GM21786 (cell line): ENCODE measurements around the gene IZUMO2.

ENCODE experiments used
- ATAC-seq: cut with Tn5 transposase; IDR thresholded peaks from one replicate; pipeline ENCODE4 v1.9.1; 2021; ENCODE audit not compliant: unreplicated experiment

The IZUMO2 gene

DNA sequence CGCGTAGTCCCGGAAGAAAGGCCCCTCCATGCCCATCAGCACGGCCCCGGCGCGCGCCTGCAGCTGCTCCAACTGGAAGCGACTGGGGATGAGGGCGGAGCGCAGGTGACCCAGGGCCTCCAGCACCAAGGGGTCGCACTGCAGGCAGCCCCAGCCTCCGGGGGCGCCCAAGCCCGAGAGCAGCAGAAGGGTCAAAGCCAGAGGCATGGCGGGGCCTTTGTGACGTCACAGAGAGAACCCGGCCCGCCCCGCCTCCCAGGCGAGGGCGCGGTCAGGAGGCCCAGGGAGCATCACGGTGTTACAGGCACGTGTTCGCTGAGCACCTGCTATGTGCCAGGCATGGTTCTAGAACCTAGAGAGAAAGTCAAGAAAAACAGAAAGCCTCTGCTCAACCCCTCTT lies at the start of gene IZUMO2:
Gene IZUMO2 (minus strand): TSS at position 294 of the 400 bp plus-strand sequence. CDS start 87 bp downstream, at position 207.
- ATAC-seq: no peak

DNA sequence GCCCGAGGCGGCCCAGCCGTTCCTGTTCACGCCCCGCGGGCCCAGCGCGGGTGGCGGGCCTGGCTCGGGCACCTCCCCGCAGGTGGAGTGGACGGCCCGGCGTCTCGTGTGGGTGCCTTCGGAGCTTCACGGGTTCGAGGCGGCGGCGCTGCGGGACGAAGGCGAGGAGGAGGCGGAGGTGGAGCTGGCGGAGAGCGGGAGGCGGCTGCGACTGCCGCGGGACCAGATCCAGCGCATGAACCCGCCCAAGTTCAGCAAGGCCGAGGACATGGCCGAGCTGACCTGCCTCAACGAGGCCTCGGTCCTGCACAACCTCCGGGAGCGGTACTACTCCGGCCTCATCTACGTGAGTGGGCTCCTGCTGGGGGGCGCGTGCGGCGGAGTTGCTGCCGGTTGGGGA lies 47.3 kb upstream of the IZUMO2 start:
- no peak for ATAC-seq

DNA sequence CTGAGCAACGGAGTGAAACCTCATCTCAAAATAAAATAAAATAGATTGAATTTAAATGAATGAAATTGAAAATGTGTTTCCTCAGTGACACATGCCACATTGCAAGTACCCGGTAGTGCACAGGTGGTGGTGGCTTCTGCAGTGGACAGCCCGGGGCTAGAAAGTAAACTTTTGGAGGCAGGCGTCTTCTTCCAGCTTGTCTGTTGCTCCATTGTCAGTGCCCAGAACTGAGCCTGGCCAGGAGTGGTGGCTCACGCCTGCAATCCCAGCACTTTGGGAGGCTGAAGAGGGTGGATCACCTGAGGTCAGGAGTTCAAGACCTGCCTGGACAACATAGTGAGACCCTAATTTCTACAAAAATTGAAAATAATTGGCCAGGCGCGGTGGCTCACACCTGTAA lies 46.0 kb upstream of the IZUMO2 start:
- ATAC-seq: no peak

DNA sequence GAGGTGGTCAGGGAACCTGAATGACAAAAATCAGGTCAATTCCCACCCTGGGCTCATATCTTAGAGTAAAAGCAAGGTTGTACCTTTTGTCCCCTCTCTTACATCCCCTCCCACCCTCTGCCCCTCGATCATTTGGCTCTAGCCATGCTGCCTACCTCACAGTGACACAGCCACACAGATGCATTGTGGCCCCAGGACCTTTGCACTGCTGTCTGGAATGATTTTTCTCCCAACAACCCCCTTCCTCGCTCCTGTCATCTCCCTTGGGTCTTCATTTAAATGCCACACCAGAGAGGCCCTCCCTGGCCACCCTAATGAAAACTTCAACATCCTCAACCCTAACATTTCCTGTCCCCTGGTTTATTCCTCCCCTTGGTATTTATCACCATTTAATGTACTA lies 44.6 kb upstream of the IZUMO2 start:
- ATAC-seq: no peak

DNA sequence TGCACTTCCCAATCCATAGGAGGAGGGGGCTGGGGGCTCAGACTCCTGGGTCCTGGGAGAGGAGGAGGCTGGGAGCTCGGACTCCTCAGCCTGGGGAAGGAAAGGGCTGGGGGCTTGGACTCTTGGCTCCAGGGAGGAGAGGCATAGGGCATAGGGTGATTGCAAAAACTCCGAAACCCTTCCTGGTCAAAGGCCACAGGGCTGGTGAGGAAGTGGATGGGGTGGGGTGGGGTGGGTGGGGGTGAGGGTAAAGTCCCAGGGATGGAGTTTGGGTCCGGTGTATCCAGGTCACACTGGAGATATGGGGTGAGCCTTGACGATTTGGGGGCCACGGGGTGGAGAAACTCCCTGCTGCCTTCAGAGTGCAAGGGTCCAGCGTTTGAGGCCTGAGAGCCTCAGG lies 43.1 kb upstream of the IZUMO2 start:
- no peak for ATAC-seq

DNA sequence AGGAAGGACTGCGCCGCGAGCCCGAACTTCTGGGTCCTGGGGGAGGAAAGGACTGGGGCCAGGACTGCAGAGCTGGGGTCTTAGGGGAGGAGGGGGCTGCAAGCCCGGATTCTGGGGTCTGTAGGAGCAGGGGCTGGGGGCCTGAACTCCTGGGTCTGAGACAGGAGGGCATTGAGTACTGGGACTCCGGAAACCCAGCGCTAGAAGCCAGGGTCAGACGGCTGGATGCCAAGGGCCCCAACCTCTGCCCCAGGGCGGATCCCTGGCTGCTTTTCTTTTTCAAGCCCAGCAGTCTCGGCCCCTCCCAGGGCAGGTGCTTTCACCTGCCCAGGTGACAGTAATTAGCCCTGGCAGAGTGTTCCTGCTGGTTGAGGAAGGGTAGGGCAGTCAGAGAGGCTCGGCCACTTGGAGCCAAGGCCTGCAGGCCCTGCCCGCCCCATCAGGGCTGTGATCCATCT lies 42.6 kb upstream of the IZUMO2 start:
- ATAC-seq: no peak

DNA sequence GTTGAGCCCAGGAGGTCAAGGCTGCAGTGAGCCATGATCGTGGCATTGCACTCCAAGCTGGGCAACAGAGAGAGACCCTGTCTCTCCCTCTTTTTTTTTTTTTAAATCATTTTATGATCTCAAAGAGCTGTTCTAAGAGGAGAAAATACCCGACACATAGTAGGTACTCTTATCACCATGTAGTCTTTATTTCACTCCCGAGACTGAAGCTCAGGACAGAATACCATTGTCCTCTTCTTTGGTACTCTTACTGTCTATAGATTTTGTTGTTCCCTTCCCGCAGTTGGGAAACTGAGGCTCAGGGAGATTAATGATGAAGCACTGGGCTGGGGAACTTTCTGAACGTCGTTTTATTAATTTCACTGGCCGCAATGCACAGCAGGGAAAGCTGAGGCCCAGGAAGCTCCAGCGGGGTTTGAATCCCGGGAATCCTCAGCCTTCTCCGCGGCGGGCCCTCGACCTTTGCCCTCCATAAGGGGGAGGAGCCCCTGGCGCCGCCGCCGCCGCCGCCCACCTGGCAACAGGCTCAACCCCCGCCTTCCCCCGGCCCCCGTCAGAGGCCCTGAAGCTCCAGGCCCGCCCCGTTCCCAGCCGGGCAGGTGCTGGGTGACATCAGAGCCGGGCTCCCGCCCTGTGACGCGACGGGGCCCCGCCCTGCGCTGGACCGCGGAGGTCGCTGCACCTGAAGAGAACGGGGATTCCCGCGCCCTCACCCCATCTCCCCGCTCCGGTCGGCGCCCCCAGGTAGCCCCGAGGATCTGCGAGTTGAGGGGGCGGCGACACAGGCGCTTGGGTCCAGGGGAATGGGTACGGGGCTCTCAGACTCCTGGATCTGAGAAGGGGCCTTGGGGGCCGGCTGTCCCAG lies 42.0 kb upstream of the IZUMO2 start:
- ATAC-seq: no peak

DNA sequence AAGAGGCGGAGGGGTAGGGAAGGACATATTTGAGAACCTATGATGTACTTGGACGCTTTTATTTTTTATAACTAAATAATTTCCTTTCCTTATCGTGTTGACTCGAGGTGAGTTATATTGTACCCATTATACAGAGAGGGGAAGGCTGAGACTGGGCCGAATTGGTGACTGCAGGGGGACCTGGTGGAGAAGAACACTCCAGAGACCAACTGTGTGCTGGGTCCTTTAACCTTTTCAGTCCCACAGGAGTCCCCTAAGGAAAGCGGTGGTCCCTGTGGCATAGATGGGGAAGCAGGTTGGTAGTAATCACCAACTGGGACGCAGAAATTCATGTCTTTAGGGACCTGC lies 41.0 kb upstream of the IZUMO2 start:
- ATAC-seq: no peak

DNA sequence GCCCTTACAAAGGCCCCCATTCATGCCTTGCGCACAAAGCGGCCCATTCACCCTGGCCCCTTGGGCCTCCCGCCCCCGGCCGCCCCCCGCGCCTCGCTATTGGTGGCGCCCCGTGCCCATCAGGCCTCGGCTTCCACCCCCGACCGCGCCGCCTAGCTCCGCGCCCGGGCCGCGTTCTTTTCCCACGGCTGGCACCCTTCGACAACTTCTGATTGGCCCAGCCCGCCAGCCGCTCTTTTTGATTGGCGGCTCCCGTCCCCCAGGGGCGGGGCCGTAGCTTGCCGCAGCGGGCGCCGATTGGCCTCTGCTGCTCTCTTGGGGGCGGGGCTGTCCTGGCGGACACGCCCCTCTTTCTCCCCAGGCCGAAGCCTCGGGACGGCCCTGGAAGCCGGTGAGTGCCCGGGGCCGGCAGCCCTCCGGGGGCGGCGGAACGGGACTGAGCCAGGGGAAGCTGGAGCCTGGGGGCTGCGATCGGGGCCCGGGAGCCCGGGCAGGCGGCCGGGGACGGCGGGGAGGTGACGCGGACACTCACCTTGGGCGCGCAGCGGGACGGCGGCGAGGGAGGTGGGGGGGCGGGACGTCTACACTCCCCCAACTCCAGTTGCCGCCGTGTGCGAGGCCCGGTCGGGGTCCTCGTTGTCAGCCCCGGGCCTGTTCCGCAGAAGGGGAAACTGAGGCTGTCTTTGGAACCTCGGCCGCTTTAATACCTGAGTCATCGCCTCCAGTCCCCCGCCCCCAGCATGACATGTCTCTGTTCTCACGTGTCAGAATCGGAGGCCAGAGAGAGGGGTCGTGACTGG lies 40.4 kb upstream of the IZUMO2 start, which contains the start of gene MYH14:
Gene MYH14 (plus strand): TSS at position 342 of the 800 bp plus-strand sequence. CDS start 6,744 bp downstream, outside the sequence.
- no peak for ATAC-seq

DNA sequence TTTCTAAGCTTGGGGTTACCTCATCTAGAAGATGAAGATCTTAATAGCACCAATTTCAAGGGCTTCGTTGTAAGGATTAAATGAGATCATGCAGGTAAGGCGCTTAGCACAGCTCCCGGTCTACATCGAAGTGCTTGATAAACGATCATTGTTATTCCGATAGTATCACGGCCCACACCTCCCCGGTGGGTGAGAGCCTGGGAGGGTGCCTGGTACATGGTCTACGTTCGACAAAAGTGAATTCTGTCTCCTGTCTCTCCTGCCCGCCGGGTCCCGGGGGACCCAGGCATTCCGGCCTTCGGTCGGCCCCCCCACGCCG lies 39.8 kb upstream of the IZUMO2 start:
- no peak for ATAC-seq

DNA sequence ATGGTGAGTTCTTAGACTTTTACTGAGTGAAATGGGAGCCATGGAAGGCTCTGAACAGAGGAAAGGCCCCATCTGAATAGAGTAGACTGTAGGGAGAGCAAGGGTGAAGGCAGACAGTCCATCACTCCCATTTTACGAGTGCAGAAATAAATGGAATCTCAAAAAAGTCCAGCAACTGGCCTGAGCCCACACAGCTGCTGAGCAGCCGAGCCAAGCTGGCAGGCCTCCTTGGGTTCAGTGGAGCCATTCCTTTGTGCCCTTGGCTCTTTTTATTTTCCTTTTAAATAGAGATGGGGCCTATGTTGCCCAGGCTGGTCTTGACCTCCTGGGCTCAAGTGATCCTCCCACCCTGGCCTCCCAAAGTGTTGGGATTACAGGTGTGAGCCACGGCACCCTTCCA lies 39.3 kb upstream of the IZUMO2 start:
- no peak for ATAC-seq

DNA sequence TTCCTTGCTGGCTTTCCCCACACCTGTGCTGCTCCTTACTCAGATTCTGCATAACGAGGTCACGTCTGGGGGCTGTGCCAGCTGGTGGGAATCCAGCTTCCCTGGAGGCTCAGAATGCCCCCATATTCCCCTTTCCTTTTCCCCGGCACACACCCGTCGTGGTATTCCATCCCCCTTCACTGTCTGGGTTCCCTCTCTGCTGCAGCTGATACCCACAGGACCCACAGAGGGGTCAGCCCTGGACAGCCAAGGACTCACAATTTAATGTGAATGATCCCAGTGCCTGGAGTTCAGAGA lies 36.1 kb upstream of the IZUMO2 start:
- ATAC-seq: no peak

DNA sequence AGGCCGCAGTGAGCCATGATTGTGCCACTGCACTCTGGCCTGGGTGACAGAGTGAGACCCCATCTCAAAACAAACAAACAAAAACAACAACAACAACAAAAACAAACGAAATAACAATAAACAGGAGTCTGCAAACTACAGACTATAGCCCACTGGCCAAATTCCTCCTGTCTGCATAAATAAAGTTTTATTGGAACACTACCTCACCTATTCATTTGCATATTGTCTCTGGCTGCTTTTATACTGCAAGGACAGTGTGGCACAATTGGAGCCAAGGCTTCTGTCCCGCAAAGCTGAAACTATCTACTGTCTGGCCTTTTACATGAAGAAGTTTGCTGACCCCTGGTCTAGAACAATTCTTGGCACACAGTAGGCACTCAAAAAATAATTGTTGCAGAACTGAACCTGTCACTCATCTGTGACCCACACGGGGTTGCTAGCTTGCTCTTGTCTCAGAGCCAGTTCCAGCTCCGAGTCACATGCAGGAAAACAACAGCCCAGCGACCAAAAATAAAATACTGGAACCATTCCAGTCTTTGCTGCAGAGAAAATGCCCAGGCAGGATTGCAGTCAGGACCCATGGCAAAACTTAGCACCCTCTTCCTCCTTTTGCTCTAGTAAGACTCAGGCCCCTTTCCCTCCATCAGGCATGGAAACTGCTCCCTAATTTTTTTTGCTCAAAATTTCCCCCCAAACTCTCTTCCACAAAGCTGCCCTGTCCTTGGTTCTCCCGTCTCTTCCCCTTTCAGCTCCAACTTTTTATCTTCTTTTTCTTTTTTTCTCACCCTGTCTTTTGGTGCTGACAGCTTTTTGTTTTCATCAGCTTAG lies 35.6 kb upstream of the IZUMO2 start:
- no peak for ATAC-seq

DNA sequence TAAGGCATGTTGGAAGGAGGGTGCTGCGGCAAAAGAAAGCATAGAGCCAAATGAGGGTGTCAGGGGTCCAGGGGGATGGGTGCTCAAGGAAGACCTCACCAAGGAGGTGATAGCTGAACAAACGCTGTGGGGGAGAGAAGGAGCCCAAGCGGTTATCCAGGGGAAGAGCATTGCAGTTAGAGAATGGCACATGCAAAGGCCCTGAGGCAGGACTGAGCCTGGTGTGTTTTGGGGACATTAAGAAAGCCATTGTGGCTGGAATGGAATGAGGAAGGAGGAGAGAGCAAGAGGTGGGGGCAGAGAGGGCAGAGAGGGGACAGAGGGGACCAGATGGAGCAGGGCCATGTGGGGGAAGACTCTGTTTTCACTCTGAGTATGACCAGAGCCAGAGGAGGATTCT lies 34.3 kb upstream of the IZUMO2 start:
- no peak for ATAC-seq

DNA sequence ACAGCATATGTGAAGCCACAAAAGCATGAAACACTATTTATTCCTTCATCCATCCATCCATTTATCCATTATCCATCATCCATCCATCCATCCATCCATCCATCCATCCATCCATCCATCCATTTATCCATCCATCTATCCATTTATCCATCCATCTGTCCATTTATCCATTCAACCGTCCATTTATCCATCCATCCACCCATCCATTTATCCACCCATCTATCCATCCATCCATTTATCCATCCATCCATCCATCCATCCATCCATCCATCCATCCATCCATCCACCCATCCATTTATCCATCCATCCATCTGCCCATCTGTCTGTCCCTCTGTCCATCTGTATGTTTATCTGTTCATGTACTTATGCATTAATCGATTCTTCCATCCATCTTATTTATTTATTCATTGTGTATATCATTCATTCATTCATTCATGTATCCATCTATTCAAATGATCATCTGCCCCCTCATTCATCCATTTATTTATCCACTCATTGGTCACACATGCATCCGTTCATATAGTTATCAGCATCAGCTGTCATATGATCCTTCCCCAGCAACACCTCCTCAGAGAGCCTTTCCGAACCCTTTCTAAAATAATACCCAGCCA lies 33.3 kb upstream of the IZUMO2 start:
- no peak for ATAC-seq

DNA sequence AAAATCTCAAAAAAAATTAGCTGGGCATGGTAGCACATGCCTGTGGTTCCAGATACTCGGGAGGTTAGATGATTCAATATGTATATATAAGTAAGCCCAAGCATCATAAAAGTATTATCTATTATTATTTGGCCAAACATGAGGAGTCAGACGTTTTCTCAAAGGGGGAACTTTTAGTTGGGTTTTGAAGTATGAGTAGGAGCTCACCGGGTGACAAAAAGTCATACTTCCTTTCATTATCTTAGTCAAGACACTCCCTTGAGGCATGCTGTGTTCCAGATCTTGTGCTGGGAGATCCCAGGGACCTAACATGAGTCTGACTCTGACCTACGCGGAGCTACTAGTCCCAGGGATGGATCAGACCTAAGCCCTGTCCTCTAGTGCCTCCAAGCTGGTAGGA lies 32.1 kb upstream of the IZUMO2 start:
- no peak for ATAC-seq

DNA sequence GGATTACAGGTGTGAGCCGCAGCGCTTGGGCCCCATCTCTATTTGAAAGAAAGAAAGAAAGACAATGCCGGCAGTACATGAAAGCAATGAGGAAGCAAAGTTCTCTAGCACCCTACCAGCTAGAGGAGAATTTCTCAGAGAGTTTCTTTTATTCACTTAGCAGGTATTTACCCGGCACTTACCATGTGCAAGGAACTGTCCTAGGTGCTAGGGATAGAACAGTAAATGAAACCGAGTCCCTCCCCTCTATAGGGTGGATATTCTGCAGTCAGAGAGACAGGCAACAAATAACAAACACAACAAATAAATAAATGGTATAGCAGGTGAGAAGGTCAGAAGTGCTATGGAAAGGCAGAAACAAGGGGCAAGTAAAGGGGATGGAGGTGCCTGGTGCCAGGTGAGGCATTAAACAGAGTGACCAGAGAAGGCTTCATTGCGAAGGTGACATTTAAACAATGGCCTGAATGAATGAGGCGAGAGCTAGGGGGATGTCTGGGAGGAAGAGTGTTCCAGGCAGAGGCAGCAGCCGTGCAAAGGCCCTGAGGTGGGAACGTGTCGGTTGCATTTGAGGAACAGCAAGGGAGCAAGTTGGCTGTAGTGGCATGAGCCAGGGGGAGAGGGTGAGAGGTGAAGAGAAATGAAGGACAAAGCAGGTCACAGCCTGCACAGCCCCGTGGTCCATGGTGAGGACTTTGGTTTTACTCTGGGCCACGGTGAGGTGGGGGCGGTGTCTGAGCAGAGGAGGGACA lies 29.6 kb upstream of the IZUMO2 start:
- no peak for ATAC-seq

DNA sequence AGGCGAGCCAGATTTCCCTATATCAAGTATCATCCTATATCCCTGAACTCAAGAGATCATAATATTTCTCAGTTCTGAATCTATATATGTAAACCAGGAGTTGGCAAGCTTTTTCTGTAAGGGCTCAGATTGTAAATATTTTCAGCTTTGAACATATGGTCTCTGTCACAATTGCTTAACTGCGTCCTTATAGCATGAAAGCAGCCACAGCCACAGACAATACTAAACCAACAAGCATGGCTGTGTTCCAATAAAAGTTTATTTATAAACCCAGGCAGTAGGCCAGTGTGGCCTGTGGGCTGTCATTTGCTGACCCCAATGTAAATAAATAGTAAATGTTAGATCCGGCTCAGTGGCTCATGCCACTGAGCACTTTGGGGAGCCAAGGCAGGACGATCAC lies 28.1 kb upstream of the IZUMO2 start:
- ATAC-seq: no peak

DNA sequence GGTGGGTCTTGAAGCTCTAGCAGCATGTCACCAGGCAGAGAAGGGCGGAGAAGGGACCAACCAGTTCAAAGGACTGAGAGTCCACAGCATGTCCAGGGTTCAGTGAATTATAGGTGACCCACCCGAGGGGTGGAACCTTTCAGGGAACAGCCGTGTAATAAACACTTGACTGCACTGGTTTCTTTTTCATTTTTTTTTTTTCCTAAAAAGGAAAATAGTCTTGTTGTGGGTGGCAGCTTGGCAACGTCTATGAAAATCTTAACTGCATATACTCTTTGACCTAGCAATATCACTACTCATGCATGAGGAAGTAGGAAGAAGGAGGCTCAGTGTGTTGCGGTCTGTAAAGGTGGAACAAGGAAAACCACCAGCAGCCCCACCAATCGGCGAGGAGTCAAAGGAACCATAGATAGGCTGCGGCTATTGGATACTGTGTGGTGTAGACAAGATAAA lies 27.4 kb upstream of the IZUMO2 start:
- no peak for ATAC-seq

DNA sequence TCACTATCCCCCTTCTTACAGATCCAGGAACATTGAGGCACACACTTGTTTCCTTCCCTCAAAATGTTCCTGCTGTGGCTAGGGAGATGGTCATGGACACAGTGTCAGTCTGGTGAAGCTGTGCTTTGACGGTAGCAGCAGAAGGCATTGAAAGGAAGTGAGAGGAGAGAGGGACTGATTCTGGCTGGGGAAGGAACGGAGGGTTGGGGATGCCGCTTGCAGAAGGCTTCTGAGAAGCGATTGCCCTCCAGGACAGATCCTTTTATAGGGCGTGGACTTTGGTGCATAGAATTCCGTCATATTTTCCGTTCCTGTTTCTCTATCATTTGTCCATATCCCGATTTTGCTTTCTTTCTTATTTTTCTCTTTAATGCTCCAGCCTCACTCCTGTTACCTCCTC lies 26.2 kb upstream of the IZUMO2 start:
- no peak for ATAC-seq
